Epidermal melanocyte (primary cell): ENCODE data around the gene PRM1.
"Not testable (repeated sequence)": the region's sequence is repeated elsewhere in the genome, so short reads cannot be mapped to it uniquely, and the experiment has no call there.

Experiments
- DNase-seq: peaks from one replicate; pipeline ENCODE4 v3.0.0; 2011; ENCODE audit warnings: low spot score; ENCODE audit not compliant: insufficient read length

PRM1 gene

DNA sequence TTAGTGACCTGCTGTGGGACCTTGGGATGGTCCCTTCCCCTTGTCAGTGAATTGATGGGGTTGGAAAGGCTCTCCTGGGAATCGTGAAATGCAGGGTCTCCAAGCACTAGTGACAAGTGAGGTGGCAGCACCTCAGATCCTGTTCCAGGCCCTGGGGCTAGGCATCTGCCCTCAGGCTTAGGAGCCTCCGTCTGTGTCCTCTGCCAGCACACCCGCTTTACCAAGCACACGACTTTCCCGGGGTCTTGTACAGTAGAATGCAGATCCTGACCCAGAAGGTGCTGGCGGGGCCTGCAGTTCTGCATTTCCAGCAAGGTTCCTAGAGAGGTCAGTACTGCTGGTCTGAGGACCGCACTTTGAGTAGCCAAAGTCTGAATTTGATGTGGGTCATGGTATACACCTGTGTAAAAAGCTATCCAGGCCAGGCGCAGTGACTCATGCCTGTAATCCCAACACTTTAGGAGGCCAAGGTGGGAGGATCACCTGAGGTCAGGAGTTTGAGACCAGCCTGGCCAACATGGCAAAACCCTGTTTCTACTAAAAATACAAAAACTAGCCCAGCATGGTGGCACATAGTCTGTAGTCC, 33.3 kb upstream of the PRM1 start:
- DNase-seq = no peak

DNA sequence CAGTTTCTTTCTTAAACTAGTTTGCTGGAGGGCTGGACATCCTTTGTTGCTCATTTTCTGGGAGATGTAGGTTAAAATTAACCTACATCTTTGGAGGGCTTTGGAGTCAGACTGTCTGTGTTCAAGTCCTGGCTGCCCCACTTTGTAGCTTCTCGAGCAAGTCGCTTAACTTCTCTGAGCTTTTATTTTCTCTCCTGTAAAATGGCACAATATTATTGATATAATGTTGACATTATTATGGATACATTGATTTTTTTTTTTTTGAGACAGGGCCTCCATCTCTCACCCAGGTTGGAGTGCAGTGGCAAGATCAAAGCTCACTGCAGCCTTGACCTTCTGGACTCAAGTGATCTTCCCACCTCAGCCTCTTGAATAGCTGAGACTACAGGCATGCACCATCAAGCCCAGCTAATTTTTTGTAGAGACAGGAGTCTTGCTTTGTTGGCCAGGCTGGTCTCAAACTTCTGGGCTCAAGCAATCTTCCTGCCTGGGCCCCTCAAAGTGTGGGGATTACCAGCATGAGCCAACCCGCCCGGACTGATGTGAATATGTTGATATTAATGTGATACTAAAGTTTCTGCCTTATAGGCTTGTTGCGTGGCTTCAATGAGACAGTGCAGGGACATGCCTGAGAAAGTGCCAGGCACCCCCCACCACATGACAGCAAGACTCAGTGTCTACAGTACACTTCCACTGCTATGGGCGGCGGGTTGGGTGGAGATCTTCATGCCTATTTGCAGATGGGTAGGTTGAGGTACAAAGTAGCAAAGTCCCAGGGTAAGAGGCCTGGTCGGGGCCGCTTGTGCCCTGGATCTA, 32.6 kb upstream of the PRM1 start:
- no peak for DNase-seq

DNA sequence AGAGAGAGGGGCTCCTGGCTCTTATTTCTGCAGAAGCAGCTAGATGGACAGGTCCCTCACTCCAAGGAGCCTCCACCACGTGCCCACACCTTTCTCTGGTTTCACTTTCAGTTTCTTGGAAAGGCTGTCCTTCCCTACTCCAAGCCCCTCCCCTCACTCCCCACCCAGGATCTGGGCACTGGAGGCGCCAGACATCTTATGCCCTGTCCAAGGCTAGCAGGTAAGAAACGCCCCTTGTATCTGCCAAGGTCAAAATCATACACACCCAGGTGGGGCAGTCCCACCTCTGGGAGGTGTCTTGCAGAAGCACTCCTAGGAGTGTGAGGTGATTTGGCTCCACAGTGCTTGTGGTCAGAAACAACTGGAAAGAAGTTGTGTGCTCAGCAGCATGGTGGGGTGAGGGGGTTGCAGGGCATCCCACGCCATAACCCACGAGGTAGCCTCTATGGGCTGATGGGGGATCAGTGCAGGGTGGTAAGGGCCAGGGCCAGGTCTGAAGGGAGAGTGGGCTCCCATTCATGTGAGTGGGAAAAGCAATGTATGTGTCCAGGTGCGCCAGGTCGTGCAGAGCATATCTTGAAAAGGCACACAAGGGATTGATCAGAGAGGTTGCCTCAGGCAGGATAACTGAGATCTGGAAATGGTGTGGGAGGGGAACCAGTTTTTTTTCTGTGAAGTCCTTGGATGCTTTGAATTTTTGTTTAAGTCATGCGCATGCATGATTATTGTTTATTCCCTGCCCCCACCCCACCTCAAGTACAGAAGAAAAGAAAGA, 31.8 kb upstream of the PRM1 start:
- no peak for DNase-seq

DNA sequence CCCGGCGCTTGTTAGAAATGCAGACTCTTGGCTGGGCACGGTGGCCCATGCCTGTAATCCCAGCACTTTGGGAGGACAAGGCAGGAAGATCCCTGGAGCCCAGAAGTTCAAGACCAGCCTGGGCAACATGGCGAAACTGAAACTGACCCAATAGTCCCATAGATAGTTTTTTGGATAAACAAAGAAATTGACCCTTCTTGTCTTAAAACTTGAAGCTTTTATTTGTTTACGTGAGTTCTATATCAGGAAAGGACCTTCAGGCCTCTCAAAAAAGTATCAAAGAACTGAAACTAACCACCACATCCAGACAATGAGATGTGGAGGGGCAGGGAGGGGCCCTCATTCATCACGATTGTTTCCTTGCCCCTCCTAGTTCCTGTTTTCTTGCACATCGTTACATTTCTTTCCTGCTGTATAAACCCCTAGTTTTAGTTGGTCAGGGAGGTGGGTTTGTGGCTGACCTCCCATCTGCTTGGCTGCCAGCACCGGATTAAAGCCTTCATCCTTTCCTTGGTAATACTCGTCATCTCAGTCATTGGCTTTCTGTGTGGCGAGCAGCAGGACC, 29.9 kb upstream of the PRM1 start:
- DNase-seq = no peak

DNA sequence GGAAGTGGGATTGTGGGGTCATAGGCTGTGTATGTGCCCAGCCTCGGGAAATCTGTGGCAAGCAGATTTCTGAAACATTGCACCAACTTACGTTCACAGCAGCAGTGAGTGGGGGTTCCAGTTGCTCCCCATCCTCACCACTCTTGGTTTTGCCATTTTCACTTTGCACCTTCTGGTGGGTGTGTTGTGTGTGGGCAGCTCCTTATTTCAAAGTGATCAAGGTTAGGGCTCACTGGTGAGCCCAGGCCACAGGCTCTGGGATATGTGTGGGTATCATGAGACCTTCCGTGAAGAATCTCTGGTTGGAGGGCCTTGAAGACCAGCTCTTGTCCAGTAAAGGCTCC, 29.5 kb upstream of the PRM1 start:
- DNase-seq = no peak

DNA sequence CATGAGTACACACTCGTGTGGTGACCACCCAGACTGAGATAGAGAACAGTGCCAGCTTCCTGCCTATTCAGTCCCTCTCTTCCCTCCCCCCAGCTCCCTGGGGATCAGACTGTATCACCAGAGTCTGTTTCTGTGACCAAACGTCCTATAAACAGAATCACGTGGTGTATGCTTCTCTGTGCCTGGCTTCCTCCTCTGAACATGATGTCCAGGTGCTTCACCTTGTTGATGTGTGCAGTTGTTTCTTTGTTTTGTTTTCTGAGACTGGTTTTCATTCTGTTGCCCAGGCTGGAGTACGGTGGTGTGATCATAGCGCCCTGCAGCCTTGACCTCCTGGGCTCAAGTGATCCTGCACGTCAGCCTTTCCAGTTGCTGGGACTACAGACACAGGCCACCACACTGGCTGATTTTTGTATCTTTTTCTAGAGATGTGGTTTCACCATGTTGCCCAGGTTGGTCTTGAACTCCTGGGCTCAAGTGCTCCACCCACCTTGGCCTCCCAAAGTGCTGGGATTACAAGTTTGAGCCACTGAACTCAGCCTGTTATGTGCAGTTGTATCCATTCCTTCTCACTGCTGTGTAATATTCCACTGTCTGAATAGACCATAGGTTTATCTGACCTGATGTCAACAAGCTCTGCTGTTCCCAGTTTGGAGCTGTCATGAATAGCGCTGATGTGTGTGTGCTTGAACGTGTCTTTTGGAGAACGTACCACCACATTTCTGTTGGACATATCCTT, 28.9 kb upstream of the PRM1 start:
- DNase-seq = no peak

DNA sequence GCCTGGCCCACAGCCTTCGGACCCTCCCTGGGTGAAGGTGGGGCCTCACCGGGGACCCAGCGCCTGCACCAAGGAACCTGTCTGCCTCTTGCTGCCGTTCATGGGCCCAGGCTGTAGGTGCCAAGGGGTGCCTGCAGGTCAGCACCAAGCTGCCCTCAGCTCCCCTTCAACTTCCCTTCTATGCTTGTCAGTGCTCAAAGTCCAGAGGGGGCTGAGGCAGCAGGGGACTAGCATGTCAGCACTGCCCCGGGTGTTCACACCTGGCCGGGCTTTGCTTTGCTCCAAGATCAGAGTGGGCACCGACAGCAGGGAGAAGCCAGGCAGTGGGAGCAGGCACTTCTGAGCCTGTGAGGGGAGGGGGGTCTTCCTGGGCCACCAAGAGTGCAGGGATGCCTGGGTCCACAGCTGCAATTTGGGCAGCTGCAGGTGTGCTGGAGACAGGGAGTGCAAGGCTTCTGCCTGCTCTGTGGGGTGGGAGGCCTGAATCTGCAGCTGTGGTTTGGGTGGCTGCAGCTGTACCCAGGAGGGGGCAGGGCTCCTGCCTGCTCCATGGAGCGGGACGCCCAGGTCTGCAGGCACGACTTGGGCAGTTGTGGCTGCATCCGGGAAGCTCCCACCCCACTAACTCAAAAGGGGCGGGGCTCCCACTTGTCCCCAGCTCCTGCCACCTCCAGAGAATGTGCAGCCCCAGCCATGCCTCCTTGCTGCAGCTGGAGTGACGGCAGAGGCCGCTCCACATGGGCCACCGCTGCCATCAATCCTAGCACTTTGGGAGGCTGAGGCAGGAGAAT, 27.6 kb upstream of the PRM1 start:
- DNase-seq = no peak

DNA sequence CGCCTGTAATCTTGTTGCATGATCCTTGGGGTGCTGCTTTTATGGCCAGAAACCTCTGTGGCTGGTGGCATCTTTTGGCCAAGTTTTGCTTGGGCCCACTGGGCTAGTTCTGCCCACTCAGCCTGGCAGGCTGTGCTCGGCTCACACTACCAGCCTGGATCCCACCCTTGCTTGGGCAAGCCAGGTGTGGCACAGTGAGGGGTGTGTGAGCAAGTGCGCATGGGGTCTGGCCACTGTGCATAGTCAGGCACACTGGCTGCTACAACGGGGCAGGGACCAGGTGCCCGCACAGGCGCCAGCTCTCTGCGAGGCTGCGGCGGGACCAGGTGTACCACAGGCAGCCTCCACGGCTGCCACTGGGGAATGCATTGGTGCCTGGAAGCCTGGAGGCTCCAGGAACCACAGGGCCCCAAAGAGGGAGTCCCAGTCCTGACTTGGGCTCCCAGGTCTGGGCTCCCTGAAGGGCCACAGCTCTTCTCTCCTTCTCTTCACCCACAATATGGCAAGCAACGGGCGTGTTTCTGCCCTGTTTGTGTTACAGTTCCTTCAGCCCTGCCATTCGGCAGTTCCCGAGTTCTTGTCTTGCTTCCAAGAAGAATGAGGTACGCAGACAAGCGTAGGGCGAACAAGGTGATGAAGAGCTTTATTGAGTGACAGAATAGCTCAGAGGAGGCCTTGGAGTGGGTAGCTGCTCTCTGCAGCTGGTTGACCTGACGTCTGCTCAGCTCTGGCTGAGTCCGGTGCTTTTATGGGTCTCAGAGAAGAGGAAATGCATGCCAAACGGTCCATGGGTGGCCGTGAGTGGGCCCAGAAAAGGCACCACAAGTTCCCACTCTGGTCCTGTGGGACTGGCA, 26.7 kb upstream of the PRM1 start:
- no peak for DNase-seq

DNA sequence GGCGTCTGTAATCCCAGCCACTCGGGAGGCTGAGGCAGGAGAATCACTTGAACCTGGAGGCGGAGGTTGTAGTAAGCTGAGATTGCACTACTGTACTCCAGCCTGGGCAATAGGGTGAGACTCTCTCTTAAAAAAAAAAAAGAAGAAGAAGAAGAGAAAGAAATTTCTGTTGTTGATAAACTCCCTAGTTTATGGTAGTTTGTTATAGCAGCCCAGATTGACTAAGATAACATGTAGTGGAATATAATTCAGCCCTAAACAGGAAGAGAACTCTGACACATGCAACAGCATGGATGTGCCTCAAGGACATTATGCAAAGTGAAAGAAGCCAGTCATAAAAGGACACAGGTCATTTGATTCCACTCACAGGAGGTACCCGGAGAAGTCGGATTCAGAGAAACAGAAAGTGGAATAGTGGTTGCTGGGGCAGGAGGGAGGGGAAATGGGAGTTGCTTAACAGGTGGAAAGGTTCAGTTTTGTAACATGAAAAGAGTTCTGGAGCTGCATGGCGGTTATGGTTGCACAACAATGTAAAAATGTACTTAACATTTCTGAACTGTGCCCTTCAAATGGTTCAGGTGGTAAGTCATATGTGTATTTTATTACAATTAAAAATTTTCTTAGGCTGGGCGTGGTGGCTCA, 26.0 kb upstream of the PRM1 start:
- no peak for DNase-seq

DNA sequence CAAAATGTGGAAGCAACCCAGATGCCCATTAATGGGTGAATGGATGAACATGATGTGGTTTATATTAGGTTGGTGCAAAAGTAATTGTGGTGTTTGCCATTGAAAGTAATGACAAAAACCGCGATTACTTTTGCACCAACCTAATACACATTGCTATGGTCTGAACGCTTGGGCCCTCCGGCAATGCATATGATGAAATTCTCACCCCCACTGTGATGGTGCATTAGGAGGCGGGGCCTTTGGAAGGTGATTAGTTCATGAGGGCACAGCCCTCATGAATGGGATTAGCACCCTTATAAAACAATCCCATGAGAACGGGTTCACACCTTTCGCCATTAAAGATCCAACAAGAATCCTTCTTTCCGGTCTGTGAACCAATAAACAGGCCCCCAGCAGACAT, 25.3 kb upstream of the PRM1 start:
- DNase-seq = no peak

DNA sequence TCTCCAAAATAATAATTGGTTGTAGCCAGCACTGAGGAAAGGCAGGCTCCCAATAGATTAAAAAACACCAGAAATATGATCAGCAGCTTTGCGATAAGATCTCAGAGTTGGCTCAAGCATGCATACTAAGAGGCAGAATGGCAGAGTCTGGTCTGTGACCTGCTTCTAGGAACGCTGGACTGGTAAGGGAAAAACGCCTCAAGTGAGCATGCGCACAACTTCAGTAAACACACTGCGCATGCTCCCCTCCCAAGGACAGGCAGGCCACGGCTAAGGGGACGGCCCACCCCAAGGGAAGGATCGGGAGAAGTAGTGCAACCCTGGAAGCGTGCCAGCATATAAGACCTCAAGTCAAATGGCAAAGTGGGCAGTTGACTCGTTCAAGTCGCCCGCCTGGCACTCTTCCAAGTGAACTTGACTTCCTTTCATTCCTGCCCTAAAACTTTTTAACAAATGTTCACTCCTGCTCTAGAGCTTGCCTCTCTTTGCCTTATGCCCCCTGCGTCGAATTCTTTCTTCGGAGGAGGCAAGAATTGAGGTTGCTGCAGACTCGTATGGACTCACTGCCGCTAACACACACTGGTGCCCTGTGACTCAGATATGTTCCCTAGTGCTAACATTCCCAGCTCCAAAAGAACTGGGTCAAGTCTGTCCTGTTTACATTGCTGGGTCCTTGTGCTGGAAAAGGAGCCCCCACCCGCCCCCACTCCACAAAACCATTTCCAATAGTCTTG, 22.4 kb upstream of the PRM1 start:
- no peak for DNase-seq

DNA sequence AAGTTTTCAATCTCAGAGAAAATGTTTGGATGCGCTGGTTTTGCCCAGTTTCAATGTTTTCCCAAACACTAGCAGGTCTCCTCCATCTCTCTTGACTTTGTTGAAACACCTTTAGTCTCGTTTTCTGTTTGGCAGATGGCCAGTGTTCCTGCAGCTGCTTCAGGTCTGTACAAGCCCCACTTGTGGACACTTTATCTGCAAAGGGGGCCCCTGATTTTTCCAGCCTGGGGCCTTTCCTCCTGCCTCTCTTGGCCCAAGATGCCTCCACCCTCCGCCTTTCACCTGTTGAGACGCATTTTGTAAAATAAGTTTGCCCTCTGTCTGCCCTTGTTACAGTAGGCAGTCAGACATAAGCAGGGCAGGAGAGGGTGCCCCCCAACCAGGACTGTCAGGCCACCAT, 21.8 kb upstream of the PRM1 start:
- DNase-seq = no peak

DNA sequence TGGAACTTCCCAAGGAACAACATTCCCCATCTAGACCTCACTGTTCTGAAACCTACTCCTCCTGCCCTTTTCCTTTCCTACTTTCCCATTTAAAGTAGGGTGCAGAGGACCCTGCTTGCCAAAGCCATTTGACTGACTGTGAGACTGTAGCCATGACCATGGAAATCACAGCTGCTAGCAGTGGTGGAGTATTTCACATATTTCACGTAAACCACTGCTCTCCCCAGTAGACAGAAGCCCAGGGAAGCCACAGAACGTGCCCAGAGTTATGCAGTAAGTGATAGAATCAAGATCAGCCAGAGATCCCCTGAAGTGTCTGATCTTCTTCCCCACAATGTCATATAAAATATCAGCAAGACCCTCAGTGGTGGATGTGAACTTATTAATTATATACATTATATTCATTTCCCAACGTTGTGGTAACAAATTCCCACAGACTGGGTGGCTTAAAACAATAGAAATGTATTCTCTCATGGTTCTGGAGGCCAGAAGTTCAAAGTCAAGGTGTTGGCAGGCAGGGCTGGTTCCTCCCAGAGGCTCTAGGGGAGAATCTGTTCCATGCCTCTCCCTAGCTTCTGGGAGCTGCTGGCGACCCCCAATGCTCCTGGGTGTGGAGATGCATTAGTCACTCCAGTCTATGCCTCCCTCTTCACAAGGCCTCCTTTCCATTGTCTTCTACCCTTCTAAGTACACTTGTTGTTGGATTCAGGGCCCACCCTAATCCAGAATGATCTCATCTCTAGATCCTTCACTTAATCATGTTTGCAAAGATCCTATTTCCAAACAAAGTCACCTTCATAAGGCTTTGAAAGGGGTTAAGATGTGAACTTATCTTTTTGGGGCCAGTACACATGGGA, 20.7 kb upstream of the PRM1 start:
- DNase-seq = no peak

DNA sequence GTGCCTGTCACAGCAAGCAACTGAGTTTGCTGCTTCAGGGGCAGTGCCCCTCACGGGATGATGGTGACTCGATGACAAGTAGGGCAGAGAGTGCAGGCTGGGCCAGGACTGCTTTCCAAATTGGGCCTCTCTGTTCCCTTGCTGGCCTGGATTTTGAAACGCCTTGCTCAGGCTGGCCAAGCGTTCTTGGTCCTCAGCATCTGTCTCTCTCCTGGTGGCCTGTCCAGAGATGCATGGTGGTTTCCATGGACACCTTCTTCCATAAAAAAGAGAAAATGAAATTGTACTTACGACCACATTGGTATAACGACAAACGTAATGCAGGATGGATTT, 19.4 kb upstream of the PRM1 start:
- DNase-seq = no peak

DNA sequence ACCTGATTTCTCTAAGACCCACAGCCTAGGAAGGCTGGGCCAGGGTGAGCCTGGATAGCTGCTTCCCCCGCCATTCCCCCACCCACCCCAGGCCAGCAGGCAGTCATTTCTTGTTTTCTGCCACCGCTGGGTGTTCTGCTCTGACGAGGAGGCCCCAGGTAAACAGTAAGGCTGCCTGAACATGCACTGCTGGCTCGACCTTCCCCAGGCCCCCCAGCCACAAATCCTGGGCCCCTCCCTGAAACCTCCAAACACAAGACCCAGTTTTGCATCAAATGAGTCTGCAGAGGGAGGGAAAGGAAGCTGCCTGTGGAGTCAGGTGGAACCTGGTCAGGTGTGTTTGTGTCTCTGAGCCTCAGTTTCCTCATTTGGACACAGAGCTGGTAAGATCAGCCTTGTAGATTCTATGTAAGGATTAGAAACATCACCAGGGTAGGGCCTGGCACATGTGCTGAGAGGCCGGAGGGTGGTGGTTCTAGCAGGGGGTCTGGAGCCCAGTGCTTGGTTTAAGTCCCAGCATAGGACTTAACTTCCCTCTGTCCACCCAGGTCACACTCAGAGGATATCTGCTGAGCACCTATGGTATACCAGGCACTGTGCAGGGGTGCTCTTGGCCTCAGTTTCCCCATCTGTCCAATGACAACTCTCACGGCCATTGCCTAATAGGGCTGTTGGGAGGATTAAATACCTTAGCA, 18.9 kb upstream of the PRM1 start:
- no peak for DNase-seq

DNA sequence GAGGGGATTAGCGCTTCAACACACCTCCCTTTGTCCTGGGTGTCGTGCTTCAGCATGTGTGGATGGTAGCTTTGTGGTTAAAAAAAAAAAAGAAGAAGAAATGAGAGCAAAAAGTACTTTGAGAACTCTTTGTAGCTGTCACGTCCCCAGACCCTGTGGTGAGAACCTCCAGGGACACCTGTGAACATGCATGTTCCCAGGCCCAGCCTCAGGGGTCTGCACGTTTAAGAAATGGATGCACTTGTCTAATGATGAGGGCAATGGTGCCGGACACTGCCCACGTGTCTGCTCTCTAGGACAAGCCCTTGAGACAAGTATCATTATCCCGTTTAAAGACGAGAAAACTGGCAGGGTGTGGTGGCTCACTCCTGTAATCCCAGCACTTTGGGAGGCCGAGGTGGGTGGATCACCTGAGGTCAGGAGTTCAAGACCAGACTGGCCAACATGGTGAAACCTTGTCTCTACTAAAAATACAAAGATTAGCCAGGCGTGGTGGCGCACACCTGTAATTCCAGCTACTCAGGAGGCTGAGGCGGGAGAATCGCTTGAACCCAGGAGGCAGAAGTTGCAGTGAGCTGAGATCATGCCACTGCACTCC, 17.9 kb upstream of the PRM1 start:
- DNase-seq = not testable (repeated sequence)
